GM19372 (cell line): ENCODE measurements around the gene TUFT1.

Source experiments
- ATAC-seq: cut with Tn5 transposase; IDR thresholded peaks from one replicate; pipeline ENCODE4 v1.9.1; 2021; ENCODE audit warnings: mild to moderate bottlenecking, low read depth, moderate library complexity; ENCODE audit not compliant: unreplicated experiment

TUFT1 gene

DNA sequence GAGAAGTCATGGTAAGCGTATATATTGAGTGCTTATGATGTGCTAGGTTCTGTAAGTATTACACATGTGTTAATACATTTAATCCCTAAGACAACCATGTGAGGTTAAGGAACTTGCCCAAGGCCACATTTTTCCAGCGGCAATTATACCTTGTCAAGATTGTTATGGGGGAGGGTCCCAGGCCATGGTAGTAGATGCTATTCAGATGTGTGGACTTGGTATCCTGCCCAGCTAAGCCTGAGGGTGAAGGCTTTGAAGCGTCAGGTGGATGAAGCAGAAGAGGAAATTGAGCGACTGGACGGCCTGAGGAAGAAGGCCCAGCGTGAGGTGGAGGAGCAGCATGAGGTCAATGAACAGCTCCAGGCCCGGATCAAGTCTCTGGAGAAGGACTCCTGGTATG lies 3.6 kb upstream of the TUFT1 start:
- ATAC-seq, result no peak

DNA sequence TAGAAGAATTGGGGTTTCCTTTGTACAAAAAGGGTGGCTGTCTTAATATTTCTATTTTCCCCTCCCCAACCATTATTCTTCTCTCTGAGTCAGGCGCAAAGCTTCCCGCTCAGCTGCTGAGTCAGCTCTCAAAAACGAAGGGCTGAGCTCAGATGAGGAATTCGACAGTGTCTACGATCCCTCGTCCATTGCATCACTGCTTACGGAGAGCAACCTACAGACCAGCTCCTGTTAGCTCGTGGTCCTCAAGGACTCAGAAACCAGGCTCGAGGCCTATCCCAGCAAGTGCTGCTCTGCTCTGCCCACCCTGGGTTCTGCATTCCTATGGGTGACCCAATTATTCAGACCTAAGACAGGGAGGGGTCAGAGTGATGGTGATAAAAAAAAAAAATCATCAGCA lies 3.0 kb upstream of the TUFT1 start:
- ATAC-seq, result no peak

DNA sequence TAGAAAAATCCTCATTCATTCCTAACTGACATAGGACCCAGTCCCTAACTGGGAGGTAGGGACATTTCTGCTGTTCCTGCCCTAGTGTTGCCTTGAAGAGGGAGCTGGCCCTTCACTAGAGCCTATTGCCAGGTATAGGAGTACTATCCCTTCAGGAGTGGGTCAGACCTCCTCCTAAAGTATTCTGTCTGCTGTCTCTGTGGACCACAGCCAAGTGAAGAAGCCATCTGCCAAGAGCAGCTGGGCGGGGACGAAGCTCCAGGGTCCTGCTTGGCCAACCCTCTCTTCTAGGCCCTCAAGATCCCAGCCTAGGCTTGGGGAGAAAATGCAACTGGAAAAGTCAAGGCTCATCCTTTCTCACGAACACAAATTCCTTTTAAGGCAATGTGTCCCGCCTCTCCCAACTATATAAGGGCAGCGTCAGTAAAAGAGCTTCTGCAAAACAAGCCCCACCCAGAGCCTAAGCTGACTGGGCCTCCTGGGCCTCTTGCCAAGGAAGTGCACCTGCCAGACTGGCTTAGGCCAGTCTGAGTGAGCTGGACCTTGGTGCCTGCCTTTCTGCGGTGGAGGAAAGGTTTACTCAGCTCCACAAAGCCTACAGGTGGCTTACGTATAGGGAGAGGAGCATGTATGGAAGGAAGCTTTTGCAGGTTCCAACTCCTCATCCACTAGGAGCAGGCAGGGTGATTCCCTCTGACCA lies 638 bp upstream of the TUFT1 start:
- ATAC-seq, result peak; percentile 31

DNA sequence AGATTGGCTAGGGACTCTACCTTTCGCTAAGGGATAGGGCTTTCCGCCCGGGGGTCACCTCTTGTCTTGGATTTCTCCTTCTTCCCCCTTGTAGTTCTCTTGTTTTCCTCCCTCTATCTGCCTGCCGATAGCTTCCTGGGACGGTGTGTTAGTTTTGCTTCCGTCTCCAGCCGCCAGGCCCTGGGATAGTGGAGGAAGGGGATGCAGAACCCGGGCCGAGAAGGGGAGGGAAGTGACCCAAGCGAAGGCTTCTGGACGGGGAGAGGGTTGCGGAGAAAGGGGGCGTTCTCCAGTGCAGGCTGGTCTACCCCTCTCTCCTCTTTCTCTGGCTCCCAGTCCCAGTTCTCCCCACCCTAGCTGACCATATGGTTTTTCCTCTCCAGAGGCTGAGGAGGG lies 871 bp downstream of the TUFT1 start:
- no peak for ATAC-seq

DNA sequence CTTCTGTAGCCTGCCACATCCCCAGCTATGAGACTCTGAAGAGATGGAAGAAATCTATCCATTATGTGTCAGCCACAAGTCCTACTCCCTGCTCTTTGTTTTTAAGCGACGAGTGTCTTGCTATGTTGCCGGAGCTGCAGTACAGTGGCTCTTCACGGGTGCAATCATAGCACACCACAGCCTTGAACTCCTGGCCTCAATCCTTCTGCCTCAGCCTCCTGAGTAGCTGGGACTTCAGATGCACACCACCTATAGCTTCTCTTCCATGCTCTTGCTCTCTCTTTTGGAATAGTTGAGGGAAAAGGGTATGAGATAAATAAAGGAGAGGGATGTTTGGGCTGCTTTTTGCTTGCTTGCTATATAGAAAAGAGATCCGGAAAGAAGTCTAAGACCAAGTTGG lies 1.6 kb downstream of the TUFT1 start:
- ATAC-seq, result no peak

DNA sequence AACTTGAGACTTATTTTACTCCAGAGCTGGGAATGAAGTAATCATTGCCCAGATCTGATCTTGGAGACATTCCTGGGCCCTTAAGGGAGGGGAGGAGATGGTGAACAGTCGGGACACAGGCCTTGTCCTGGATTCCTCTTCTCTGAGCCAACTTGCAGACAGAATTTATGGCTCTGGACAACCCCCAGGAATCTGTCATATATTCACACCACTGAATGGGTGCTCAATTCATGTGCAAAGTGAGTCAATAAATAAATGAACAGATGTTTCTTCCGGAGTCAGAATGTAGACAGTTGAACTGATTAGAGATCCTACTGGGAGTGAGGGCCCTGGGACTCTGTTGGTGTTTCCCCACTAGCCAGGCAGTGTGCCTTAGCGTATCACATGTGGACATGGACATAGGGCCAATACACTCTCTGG lies 2.6 kb downstream of the TUFT1 start:
- ATAC-seq, result no peak

DNA sequence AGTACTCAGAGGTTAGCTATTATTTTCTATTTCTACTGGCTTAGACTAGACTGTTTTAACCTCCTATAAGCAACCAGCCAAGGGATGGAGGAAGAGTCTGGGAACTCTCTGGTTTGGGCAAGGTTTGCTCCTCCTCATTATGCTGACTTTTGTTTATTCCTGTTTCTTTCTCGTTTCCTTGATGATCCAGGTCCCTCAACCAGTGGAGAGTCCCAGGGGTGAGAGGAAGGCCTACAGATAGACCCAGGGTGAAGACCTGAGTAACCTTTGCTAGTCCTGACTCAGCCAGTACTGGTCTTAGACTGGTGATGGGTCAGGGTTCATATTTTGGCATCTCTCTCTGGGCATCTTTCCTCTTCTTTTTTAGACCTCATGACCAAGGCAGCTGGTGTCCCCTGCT lies 5.4 kb downstream of the TUFT1 start:
- no peak for ATAC-seq

DNA sequence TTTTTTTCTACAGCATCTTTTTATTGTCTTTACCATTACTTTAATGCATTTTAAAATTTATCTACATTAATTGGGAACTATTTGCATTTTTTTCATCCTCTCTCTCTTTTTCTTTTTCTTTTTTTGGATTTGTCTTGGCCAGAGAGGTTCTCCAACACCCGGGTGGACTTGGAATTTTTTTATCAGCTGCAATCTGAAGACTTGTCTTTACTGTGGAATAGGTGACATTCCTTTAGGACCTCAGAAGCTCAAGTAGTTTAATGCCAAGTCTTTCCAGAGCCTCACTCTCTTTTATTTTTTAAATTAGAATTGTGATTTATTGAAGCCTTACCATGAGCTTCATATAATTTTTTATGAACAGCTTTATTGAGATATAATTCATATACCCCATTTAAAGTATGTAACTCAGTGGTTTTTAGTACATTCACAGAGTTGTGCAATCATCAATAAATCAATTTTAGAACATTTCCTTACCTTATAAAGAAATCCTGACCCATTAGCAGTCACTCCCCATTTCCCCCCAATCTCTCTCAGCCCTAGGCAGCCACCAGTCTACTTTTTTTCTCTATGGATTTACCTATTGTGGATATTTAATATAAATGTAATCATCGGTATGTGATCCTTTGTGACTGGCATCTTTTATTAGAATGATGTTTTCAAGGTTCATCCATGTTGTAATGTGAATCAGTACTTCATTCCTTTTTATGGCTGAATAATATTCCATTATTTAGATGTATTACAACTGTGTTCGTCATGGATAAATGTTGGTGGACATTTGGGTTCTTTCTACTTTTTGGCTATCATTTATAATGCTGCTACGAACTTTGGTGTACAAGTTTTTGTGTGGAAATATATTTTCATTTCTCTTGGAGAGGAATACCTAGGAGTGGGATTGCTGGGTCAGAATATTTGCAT lies 6.2 kb downstream of the TUFT1 start:
- ATAC-seq, result no peak

DNA sequence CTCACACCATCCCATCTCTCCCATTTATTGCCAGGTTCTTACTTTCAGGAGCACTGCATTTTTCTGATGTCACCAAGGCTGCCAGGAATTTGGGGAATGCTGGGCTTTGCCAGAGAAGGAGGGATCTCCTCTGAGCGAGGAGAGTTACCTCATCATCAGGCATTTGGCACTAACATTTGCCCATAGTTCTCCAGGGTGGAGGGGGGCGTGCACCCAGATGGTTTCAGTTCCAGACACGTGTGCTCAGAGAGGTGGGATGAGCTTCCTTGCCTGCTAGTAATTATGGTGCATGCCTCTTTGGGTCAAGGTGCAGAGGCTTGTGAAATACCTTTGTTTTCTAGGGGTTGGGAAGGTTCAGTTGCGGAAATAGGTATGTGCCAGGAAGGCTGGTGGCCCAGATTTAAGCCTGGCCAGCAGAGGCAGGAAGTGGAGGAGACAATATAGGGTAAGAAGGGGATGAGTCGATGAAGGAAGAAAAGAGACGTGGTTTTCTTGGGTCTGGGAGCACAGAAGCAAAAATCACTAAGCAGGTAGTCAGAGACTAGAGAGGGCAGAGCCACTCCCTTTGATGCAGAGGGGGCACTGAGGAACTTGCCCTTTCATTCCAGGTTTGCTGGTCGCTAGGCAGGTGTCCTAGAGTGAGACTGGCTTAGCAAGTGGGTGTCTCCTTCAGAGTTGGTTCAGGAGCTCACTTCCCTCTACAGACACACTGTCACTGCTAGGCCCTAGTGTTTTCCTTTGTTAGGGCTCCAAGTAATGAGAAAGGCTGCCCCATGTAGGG lies 7.2 kb downstream of the TUFT1 start:
- no peak for ATAC-seq

DNA sequence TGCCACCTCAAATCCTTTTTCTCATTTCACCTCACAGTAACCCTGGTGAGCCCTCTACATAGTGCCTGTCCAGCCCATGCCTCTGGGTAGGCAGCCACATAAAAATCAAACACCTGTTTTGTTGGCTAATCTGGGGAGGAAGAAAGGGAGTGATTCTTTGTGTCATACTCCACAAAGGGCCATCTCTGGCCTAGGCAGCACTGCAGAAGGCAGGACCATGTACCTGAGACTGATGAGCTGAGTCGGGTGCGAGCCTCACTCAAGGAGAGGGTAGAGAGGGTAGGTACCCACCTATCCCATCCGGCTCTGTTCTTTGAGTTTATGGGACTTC lies 7.8 kb downstream of the TUFT1 start:
- no peak for ATAC-seq

DNA sequence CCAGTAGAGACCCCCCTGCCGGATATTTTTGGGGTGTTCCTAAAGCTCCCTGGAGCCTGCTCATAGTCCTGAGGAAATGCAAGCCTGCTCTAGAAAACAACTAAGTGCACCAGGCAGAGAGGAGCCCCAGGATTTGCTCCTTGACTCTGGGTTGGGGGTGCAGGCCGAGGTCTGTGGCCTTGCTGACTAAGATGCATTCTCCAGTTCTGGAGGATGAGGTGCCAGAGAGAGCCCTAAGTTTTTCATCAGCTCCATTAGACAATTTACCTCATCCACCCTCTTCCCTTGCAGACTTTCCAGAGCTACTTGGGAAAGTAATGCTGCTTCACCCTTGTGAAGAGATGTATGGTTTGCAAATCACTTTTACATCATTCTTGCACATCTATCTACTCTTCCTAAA lies 9.1 kb downstream of the TUFT1 start:
- ATAC-seq, result no peak

DNA sequence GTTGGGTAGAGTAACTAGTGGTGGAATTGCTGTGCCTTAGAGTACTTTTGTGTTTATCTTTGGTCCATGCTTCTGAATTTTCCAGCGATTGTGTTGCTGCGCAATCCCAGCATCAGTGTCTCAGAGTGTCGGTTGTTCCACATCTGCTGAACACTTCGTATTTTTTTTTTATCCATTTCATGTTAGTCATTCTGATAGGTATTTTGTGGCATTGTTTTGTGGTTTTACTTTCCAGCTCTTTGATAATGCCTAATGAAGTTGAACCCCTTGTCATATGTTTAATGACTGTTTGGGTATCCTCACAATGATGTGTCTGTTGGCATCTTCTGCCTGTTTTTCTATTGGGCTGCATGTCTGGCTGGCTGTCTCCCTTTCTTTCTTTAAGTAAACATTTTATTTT lies 13.6 kb downstream of the TUFT1 start:
- no peak for ATAC-seq

DNA sequence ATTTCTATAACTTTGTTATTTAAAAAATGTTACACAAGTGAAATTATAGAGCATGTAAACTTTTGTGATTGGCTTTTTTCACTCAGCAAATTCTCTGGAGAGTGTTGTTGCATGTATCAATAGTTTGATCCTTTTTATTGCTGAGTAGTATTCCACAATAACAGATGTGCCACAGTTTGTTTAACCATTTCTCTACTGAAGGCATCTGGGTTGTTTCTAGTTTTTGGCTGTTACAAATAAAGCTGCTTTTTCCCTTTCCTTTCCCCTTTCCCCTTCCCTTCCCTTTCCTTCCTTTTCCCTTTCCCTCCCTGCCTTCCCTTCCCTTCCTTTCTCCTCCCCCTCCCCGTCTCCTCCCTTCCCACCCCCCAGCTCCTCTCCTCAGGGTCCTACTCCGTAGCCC lies 15.9 kb downstream of the TUFT1 start:
- ATAC-seq, result no peak

DNA sequence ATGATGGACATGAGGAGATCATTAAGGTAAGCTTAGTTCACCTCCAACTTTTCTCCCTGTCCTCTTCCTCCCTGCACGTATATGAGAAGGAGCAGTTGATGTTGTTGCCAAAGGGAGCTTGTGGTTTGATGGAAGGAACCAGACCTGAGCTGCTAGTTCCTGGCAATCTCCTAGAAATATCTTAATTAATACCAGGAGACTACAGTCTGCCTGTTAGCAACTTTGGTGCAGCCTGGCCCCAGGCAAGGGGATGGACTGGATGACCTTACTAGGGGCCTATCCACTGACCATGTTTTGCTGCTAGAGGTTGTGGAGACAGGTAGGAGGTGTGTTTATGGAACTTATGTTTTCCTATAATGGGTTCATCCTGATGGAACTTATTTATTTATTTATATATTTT lies 22.6 kb downstream of the TUFT1 start:
- ATAC-seq, result no peak

DNA sequence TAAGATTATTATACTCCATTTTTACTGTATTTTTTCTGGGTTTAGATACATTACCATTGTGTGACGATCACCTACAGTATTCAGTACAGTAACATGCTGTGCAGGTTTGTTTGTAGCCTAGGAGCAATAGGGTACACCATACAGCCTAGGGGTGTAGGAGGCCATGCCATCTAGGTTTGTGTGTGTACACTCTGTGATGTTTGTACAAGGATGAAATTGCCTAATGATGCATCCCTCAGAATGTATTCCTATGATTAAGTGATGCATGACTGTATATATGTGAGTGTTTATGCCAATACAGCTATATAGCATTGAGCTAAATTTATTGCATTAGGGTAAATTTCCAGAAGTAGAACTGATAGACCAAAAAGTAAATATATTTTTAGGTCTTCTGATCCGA lies 23.3 kb downstream of the TUFT1 start:
- ATAC-seq, result no peak

DNA sequence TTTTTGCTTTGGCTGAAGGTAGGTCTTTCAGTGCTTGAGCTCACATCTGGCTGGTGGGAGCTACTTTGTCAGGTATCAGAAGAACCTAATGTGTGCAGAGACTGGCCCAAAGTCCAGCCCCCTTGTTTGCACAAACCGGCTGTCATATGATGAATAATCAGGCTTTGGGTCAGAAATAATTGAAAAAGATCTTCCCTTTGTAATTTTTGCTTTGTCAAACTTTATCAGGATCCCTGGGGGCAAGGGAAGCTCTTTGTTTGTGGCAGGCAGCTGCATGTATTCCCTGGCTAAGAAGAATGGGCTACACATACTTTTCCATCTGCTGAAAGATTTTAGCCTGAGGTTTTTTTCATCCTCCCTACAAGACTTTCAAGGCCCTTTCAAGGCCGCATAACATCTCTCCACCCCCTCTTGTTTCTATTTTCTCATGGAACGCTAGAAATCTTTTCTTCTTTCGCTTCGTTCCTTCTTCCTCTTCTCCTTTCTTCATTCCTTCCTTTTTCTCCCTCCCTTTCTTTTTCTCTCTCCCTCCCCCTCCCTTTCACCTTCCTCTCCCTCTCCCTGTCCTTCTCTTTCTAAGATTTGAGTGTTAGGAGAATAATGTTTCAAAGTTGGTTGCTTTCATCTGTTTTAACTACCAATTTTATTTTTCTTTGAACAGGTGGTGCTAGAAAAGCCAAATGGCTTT lies 25.5 kb downstream of the TUFT1 start:
- no peak for ATAC-seq

DNA sequence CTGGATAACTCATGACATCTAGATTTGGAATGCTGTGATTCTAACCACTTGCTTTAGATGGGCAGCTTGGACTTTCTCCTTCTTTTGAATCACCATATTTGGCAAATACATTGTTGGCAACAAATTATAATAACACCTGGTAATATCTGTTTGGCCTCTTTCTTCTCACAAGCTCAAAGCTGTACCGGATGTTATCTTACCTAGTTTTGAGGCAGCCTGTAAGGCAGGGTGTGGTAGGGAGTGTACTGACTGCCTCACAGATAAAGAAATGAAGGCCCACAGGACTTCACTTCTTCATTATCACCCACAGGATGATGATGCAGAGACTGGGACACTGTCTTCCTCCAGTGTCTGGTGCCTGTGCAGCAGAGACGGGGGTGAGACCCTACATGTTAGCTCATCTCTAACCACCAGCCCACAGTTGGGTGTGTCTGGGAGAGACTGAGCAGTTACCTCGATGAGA lies 28.5 kb downstream of the TUFT1 start:
- no peak for ATAC-seq

DNA sequence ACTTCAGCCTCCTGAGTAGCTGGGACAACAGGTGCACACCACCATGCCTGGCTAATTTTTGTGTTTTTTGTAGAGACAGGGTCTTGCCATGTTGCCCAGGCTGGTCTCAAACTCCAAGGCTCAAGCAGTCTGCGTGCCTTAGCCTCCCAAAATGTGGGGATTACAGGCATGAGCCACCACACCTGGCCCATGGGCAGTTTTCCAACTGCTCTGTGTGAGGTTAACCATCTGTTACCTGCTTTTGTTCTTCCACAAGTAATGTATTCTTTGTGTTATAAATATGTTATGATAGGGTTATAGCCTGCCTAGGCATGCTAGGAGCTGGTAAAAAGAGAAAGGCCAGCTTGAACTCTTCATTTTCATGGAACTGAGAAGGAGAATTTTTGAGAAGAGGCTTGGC lies 30.7 kb downstream of the TUFT1 start:
- no peak for ATAC-seq

DNA sequence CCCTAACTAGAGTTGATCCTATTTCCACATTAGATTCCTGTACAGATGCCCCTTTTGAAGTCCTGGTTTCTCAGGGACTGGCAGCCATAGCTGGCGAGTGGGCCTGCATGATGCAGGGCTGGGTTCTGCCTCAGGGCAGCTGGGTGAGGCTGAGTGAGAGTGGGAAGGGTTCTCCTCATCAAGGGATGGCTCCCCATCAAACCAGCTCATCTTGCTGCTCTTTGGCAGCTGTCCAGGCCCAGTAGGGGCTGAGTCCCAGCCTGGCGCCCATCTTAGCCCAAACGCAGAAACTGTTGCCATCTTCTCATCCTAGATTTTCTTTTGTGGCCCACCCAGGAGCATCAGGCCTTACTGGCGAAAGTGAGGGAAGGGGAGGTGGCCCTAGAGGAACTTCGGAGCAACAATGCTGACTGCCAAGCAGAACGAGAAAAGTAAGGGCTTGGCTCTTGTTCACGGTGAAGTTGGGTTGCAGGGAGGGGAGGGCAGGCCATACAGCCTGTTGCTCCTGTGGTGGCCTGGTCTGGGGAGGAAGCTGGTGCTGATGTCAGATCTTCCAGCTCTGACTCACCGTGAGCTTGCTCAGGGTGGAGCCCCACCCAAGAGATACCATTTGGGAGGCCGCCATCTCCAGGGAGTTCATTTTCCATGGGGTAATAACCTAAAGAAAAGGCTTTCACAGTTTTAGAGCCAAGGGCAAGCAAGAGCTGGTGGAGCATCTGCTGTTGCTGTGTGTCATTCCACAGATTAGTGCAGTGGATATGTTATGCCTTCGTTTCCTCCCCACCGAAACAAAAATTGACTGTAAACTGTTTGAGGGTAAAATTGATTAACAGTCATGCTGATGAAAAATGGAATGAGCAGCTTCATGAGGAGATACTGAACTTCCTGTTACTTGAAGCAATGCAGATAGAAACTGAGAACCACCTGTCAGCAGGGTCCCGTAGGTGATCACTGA lies 34.7 kb downstream of the TUFT1 start:
- ATAC-seq, result no peak

DNA sequence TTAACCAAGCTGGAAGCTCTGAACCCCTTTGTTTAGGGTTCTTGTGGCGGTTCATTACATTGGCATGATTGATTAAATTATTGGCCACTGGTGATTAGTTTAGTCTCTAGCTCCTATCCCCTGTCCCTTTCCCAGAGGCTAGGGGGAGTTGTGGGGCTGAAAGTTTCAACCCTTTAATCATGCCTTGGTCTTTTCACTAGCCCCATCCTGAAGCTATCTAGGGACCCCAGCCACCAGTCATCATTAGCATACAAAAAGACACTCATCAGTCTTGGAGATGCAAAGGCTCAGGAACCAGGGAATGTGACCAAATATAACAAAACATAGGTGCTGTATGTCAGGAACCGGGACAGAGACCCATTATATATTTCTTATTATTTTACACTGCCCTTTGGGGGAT lies 37.1 kb downstream of the TUFT1 start:
- no peak for ATAC-seq
